Measurements from ENCODE around the gene PDE4D.
"Not testable (repeated sequence)": the region's sequence is repeated elsewhere in the genome, so short reads cannot be mapped to it uniquely, and the experiment has no call there.

PDE4D gene

DNA sequence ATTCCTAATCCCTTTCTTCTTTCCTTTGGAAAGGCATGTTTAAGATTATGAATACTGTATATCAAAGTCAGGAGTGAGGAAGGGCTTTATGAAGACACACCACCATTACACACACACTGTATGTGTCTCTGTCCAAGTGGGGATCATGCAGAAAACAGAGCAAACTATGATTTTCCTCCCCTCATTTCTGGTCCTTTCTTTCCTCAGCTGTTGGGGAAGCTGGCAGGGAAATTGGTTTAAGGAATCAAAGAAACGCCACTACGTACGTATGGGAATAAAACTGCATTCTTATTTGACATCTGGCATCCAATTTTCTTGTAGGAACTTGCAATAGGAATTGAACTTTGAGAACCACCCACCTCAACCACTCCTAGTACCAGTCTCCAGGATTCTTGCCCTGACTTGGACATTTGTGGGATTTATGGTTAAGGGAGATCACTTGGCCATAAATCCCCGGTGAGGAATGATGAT lies 125.8 kb downstream of the PDE4D start:
- no peak for FAIRE-seq

DNA sequence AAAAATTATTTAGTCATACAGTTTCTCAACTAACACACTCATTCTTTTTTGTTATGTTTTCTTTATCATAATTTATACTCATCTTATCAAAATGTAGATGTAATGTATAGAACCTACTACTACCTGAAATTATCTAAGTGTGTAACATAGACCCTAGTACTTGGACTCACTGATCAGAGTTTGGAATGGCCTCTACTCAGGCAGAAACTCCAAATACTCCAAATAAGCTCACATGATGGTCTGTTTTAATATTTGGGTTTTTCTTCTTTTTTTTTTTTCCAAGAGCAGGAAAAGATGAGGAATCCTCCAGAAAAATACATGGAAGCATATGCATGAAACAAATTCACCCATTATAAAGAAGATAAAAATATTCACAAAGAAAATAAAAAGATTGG lies 126.3 kb downstream of the PDE4D start:
- FAIRE-seq: no peak

DNA sequence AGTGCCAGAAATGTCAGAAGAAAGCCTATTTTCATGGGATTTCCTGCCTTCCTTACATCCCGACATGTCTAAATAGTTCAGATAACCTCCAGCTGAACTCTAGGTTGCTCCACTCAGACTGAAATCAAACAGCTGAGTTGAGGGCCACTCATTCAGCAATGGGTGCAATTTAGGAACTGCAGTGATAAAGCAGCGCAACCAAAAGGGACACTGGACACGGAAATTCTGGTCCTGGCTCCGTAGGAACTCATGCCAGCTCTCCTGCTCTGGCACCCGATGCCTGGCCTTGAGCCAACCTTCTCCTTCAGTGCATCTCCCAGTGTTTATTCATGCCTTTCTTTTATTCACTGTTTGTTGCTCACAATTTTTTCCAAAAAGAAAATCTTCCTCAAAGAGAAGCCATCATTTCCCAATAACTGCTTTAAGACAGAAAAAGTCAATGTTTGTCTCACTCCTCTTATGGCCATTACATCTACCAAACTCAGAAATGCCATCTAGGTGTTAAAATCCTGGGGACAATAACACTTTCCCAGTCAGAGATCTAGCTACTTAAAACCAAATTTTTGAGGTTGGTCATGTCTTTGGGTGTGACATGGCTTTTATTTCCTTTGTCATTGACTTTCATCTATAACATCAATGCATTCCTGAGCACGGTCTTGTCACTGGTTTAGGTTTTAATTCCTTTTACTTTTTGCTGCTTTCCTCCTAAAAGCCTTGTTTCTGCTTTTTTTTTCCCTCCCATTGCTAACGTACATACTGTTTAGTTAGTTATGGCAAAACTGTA lies 126.9 kb downstream of the PDE4D start:
- FAIRE-seq: no peak

DNA sequence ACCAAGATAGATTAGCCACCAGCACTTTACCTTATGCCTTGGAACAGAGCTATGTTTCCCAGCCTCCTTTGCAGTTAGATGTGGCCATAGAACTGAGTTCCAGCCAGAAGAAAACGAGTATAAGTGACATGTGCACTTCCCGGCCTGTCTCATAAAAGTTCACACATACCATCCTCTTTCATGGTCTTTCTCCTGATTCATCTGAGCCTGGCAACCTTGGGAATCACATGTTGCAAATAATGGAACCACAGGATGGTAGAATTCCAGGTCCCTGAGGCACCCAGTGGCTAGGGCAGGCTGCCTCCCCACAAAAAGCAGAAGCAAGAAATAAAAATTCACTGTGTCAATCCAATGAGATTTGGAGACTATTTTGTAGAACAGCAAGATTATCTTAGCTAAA lies 128.1 kb downstream of the PDE4D start:
- no peak for FAIRE-seq

DNA sequence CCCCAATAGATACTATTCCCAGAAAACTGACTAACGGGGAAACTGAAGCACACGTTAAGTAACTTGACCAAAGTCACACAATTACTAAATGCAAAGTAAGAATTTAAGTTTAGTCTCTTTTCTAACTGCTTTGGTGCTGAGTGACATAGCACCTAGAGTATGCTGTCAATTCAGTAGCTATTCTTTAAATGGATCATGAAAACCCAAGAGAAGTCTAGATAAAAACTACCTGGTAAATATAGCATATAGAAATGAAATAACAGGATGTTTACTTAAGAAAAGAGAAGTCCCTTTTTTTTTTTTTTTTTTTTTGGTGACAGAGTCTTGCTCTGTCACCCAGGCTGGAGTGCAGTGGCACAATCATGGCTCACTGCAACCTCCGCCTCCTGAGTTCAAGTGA lies 129.2 kb downstream of the PDE4D start:
- FAIRE-seq: no peak

DNA sequence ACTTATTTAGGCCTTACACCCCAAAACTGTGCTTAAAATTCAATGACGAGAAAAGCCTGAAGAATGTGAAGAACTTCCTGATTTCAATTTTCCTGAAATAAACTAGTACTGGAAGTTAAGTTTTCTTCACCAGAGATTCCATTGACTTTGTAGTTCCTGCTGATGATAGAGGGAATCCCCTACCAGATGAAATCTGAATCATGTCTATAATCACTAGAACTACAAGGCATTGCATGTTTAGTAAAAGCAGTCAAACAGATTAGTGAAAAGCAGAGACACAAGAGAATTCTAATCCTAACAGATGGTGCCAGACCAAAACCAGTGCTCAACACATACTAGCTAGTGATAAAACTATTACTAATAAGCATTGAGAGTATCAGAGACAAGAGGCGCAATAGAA lies 130.0 kb downstream of the PDE4D start:
- FAIRE-seq: peak; percentile 33

DNA sequence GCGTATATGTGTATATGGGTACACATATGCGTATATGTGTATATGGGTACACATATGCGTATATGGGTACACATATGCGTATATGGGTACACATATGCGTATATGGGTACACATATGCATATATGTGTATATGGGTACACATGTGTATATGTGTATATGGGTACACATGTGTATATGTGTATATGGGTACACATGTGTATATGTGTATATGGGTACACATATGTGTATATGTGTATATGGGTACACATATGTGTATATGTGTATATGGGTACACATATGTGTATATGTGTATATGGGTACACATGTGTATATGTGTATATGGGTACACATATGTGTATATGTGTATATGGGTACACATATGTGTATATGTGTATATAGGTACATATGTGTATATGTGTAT lies 131.3 kb downstream of the PDE4D start:
- FAIRE-seq: not testable (repeated sequence)

DNA sequence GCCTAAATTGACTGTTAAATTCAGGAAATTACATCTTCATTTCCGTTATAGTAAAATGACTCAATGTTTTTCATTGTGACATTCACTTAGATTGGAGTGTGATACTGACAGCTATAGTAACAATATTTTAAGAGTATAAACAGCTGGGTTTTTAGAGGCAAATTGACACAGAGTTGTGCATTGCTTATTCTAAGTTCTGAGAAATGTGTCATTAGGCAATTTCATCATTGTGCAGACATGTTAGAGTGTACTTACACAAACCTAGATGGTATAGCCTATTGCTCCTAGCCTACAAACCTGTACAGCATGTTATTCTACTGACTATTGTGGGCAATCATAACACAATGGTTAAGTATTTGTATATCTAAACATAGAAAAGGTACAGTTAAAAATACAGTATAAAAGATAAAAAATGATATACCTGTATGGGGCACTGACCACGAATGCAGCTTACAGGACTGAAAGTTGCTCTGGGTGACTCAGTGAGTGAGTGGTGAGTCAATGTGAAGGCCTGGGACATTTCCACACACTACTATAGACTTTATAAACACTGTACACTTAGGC lies 132.7 kb downstream of the PDE4D start:
- FAIRE-seq: no peak

DNA sequence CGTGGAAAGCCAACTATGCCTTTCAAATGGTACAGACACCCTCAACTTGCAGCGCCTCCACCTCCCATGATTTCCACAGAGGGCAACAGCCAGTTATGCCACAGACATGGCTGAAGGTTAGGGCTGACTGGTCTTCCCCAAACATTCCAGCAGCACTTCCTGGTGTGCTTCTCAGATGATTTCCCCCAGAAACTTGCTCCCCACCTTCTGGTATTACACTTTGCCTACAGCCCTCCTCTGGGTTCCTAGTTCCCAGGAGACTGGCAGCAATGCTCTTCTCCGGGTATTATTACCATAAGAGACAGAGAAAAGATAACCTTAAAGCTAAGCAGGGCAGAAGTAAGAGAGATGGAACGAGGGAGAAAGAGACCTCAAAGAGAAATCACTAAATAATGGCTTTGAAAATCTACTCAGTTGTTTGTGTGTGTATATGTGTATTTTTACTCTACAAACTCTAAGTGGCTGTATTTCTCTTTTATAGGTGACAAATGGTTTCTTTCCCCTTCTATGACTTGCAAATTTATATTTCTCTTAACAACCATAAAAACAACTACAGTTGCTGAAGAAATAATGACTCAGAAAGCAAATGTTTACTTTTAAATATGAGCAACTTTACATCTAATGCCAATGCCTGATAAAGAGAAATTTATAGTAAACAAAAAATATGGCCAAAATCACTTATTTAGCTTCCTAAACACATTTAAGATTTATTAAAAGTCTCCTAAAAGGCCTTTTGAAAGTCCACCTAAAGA lies 133.8 kb downstream of the PDE4D start:
- FAIRE-seq: peak; percentile 80

DNA sequence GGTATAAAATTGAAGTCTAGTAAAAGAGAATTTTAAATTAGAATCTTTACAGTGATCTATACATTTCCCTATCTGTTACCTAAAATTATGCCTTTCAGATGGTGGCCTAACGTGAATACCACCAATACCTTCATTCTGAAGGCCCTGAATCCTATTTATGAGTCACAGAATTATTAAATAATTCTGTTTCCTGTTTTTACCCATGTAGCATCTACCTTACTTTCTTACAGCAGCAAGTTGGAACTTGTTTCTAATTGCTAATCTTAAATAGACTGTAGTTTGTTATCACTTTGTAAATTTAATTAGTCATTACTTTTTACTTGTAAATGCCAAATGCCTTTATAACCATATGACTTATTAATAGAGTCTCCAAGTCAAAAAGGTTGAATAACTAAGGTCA lies 135.0 kb downstream of the PDE4D start:
- FAIRE-seq: peak; percentile 96

DNA sequence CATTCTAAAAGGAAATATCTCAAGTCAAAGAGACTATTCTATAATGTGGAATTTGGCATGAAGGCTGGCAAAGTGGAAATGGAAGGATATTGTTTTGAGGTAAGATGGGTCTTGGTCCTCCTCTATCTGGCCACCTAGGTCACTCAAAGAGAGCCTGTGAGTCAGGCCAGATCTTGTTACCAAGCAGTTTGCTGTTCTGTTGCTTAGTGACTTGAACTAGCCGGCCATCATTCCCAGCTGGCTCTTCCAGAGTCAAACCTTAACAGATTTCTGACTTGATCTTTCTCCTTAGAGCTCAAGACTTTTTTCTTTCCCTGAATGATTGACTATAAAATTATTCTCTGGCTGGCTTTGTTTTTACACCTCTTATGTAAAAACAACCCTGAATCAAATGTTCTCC lies 136.1 kb downstream of the PDE4D start:
- FAIRE-seq: peak; percentile 92

DNA sequence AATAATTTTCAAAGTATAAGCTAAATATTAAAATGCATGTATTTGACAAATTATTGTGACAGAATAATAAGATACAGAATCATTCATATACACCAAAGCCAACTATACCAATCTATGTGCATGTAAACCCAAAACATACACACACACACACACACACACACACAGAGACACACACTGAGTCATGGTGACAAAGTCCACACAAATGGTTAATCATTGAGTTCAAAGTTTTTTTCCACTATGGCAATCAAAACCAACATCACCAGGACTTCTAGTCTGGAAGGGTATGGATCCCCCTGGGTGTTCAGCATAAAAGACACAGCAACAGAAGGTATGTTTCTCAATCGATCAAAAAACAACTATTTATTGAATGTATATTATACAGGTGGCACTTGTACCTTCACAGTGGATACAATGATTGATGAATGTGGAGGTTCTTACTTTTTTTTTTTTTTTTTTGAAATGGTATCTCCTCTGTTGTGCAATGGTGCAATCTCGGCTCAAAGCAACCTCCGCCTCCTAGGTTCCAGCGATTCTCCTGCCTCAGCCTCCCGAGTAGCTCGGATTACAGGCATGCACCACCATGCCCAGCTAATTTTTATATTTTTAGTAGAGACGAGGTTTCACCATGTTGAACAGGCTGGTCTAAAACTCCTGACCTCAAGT lies 137.0 kb downstream of the PDE4D start:
- no peak for FAIRE-seq

DNA sequence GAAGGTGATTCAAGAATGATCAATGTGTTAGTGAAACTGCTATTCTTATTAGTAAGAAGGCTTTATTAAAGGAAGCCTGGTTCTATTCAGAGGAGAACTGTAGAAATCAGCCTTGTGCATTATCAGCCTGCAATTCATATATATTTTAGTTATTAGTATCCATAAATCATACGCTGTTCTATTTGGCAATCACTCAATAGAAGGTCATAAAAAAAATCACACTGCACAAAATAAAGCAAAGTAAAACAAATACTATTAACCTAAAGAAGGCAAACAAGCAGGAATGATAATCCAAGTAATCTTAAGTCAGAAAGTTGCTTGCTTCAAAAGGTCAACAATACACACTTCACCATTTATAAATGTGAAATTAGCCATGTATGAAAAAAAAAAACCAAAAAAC lies 138.1 kb downstream of the PDE4D start:
- no peak for FAIRE-seq

DNA sequence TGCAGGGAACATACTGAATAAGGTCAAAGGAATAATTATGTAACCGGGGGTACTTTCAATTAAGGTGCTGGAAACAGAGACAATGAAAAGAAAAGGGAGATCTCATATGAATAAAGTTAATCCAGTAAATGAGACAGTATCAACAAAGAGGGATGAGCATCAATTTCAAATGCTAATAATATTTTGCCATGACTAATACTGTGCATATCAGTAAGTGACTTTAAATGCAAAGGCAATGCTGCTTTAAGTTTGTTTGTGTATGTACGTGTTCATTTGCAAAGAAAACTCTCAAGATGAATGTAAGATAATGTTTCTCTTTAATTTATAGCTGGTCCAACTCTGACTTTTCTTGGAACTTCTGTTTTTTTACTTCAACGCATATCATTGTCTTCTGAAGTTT lies 139.9 kb downstream of the PDE4D start:
- no peak for FAIRE-seq

DNA sequence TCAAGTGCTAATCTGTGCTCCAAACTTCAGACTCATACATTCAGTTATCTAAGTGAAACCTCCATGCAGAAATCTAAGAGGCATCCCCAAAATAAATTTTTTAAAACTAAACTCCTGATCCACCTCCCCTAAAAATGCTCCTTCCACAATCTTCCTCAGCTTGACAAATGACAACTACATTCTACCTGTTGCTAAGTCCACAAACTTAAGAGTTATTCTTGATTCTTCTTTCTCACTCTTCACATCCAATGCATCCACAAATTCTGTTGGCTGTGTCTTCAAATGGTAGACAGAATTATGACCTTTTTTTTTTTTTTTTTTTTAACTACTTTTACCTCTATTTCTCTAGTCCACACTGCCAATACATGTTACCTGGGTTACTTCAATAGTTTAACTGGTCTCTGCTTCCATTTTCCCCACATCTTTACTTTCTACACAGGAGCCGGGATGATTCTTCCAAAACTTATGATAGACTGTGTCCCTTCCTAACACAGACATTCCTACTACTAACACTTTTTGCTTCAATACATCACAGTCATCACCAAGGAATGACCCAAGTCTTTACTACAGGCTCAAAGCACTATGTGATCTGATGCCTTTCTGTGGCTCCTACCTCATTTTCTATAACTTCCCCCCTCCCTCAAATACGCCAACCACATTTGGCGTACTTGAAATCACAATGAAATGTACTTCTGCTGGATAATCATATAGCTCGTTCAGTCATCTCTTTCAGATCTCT lies 143.6 kb downstream of the PDE4D start:
- FAIRE-seq: no peak

DNA sequence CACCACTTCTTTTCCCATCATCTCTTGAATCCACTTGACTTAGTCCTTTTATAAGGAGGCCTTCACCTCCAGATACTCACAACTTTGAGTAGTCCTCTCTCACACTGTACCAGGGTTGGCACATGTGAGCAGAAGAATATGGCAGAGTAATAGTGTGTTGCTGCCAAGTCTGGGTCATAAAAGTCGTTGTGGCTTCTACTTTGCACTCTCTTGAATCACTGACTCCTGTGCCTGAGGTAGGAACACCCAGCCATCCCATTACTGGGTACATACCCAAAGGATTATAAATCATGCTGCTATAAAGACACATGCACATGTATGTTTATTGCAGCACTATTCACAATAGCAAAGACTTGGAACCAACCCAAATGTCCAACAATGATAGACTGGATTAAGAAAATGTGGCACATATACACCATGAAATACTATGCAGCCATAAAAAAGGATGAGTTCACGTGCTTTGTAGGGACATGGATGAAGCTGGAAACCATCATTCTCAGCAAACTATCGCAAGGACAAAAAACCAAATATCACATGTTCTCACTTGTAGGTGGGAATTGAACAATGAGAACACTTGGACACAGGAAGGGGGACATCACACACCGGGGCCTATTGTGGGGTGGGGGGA lies 145.4 kb downstream of the PDE4D start:
- not testable (repeated sequence) for FAIRE-seq

DNA sequence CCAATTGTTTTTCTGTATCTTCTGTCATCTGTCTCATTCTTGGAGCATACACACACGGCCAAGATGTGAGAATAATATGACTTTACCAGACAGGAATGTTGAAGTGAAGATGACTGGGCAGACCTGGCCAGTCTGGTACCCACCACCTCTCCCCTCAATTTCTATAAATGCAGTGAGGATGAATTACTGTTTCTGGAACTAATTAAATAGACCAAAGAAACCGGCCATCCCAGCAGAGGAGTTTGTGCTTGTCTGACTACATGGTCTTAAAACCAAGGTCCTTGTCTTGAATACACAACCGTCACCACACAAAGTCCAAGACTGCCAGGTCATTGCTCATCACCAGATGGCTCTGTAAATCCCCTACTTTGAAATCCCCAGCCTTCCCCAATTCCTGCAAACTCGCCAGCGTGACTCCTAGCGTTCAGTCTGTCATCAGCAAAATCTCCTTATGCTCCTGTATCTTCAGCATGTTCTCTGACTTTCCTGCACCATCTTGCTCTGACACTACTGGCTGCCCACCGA lies 147.2 kb downstream of the PDE4D start:
- FAIRE-seq: no peak

DNA sequence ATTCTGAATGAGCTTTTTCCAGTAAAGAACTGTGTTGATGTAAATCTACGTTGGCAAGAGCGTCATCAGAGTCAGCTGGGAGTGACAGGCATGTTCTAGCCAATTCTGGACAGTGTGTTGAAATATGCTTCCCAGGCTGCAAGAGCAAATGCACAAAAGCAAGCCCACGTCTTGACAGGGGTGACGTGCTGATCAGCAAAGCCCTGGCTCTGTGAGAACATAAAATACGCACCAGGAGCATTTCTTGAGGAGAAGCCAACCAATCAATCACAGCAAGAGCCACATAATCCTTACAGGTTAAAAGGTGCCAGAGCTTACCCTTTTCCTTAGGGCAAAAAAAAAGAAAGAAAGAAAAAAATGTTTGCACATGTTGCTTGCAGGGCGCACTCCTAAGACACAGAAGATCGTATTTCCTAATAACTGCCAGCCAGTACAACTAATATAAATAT lies 148.1 kb downstream of the PDE4D start:
- no peak for FAIRE-seq

DNA sequence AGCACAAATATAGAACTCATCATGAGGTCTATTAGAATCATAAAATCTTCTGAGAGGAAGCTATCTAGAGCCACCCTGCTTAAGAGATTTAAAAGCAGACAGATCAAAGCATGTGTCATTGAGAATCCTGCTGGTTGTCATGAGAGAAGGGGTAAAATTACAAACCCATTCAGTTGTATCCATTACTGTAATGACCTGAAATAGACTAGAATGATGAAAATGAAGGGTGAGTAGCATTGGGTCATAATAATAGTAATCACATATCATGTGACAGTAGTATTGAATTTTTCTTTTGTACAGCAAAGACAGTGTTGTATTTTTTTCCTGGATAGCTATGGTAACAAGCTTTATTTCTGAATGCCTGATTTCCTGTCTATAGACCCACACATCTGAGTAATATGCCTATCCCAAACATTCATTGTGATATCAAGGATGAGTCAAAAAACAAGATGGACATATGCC lies 149.0 kb downstream of the PDE4D start:
- peak; percentile 97 for FAIRE-seq

DNA sequence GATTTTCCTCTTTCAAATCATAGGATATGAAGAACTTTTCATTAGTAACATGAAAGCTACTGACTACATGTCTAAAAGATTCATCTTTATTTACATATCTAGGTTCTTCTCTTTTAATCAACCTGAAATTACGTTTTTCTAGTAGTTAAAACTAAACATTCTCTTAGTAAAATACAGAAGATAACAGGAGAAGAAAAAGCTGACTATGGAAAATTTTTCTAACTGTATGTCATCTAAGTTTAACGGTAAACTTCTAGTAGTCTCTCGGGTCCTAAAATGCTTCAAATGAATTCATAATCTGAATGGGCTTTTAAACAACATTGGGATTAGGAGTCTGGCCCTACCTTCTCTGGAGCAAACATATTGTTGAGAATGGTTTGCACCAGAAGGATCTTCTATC lies 151.9 kb downstream of the PDE4D start:
- peak; percentile 49 for FAIRE-seq

DNA sequence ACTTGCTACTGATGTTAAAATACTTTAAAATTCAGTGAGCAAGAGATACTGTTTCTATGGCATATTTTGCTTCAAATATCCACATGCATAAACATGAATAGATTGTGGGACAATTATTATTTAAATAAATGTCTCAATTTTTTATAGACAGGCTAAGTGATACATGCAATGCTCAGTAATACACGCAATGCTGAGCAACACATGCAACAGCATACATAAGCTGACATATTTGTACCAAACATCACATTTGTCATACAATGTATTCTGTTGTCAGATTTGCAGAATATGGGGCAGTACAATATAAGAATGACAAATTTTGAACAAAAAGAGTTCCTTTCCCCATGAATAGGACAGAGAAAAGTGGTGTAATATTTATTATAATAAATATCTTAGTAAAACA lies 155.5 kb downstream of the PDE4D start:
- FAIRE-seq: no peak

DNA sequence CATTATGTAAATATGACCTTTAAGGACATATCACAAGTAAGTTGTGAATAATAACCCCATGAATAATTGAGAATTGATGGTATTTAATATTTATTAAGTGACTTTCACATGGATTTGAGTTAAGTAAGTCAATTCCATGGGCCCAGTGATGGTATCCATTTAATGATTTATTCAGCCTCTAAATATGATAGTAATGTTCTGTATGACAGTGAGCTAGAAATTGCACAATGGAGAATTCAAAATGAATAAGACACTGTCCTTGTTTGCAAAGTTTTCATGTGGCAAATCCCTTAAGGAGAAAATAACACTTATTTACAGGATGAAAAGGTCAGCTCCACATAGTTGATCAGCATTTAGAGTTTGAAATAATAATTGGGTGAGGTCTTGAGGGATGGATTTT lies 160.7 kb downstream of the PDE4D start:
- FAIRE-seq: no peak

Data from islet of Langerhans (tissue), 1 donor.